ENCODE measurements around the gene SPINK13. TPM values are rescaled to one million over a fixed set of nuclear protein-coding genes. Genes with fewer than 3 reads are reported as not detected.

The SPINK13 gene
- total and polyA plus RNA-seq, 2 of the 8 experiments (the other 6 are each of a cell fraction or from before 2014, with no cell fraction given), result not detected

DNA sequence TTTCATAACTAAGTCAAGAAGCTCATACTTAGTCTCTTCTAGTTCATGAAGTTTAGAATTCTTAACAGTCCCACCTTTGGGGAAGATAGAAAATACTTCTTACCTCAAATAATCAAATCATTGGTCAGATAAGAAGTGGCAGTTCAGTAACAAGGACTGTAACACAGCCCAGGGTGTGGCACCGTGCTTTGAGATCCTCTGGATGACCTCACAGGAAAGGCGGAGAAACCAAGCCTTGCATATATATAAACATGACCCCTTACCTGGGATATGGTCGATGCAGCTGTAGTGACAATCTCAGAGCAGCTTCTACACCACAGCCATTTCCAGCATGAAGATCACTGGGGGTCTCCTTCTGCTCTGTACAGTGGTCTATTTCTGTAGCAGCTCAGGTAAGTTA is 43.6 kb downstream of the SPINK13 start, which contains the start of gene SPINK7:
SPINK7 (plus strand) TSS at position 271 of the 400 bp plus-strand sequence; CDS start at position 332, 61 bp downstream.
- CTCF ChIA-PET (ENCODE audit: partially characterized antibody), result interaction anchor here (1.2 kb wide), 1 partner anchor 20 kb away, joined by 3 read pairs; no protein-coding TSS in a partner anchor
- no peak for TF ChIP-seq SIN3A (conservative IDR thresholded peaks at IDR 0.05 in 1 of 2, IDR thresholded peaks at IDR 0.05 in 1 of 2; ENCODE audit: low read depth in 1 of 2, low read length in 2 of 2)

More for the DNA sequence above, 43.6 kb downstream of the SPINK13 start, which contains the start of gene SPINK7:
- Histone ChIP-seq H3K14ac (ENCODE audit: insufficient read length) (no peak within 1 kb of the TSS), H2BK12ac (ENCODE audit: low read depth, low read length) (no peak within 1 kb of the TSS), H2AK5ac (ENCODE audit: low read depth, low read length) (no peak within 1 kb of the TSS), H3K4ac (replicated peaks; ENCODE audit: insufficient read length, low read depth, low read length) (no peak within 1 kb of the TSS), H2BK5ac (ENCODE audit: low read depth, low read length) (no peak within 1 kb of the TSS), H3K23ac (ENCODE audit: insufficient read length) (no peak within 1 kb of the TSS), H3K23me2 (ENCODE audit: low read depth, low read length) (no peaks in the 10 kb centered on the region), H3K79me2 (ENCODE audit: control insufficient read depth in 1 of 2, insufficient read depth in 2 of 2, low read length in 2 of 2) (no peaks in the 10 kb centered on the region), H3K56ac (replicated peaks; ENCODE audit: insufficient read length, low read depth, low read length) (no peak within 1 kb of the TSS), H4K20me1 (replicated peaks in 1 of 2; ENCODE audit: control insufficient read depth in 1 of 2, insufficient read depth in 2 of 2, low read length in 2 of 2) (no peaks in the 10 kb centered on the region), H3K27me3 (replicated peaks in 1 of 4; ENCODE audit: control insufficient read depth in 3 of 4, extremely low read depth in 1 of 4, insufficient read depth in 3 of 4, low read length in 3 of 4) (peaks cover 0 to 2% (median 0%) of the 10 kb centered on the region in 4 experiments; a peak in 1 of 7 replicates), H3K79me1 (ENCODE audit: low read depth, low read length) (no peaks in the 10 kb centered on the region; the same call in 1 of the 2 replicates), H3K4me2 (ENCODE audit: insufficient read depth in 1 of 2, low read depth in 2 of 2, low read length in 2 of 2) (no peak within 1 kb of the TSS), H3K4me1 (replicated peaks in 1 of 4; ENCODE audit: control insufficient read depth in 3 of 4, insufficient read depth in 4 of 4, low read length in 3 of 4) (no peaks in the 10 kb centered on the region), H2BK120ac (replicated peaks; ENCODE audit: low read depth, low read length) (no peak within 1 kb of the TSS), H2AFZ (ENCODE audit: low read length) (no peak within 1 kb of the TSS), H2BK20ac (ENCODE audit: low read length) (no peak within 1 kb of the TSS), H3K36me3 (ENCODE audit: control insufficient read depth in 2 of 4, insufficient read depth in 4 of 4, low read length in 3 of 4) (no peaks in the 10 kb centered on the region), H4K91ac (replicated peaks; ENCODE audit: insufficient read length, low read length) (no peak within 1 kb of the TSS), H4K5ac (ENCODE audit: insufficient read length, low read depth, low read length) (no peak within 1 kb of the TSS), H3K9me3 (ENCODE audit: insufficient read depth in 2 of 2, low read depth in 1 of 2, low read length in 1 of 2) (peaks cover 0 to 4% of the 10 kb centered on the region in 2 experiments; a peak in 1 of 4 replicates), H3K18ac (ENCODE audit: extremely low read depth, low read length) (no peak within 1 kb of the TSS), H3K4me3 (ENCODE audit: extremely low read depth in 1 of 4, insufficient read depth in 2 of 4, low read depth in 3 of 4, low read length in 4 of 4) (no peak within 1 kb of the TSS), H3K27ac (ENCODE audit: low read depth, low read length) (no peak within 1 kb of the TSS), H2BK15ac (ENCODE audit: low read length) (no peak within 1 kb of the TSS), H4K8ac (ENCODE audit: extremely low read depth, insufficient read depth, low read length) (no peak within 1 kb of the TSS), H3K9ac (replicated peaks in 1 of 4; ENCODE audit: extremely low read depth in 1 of 4, low read depth in 3 of 4, low read length in 3 of 4) (no peak within 1 kb of the TSS)
- FAIRE-seq (no peak), DNase-seq (ENCODE audit: low read depth in 1 of 2, low spot score in 2 of 2) (no peak)
- WGBS, 2 experiments (ENCODE audit: extremely low coverage in 1 of 2, insufficient coverage in 1 of 2, insufficient read length in 1 of 2, insufficient replicate concordance in 2 of 2, low coverage in 1 of 2, low lambda C conversion rate in 2 of 2, missing lambda C conversion rate in 1 of 2), result 79% methylated on average over 3 of the region's 3 CpGs; no CpG with 5 or more reads in 1 of the 2 experiments
- POLR2A ChIA-PET (ENCODE audit: partially characterized antibody), result no interaction called here
